ENCODE results near the gene CNTNAP4. TPM values are rescaled to one million over a fixed set of nuclear protein-coding genes. Genes with fewer than 3 reads are reported as not detected.

Gene CNTNAP4
- total RNA-seq, 4 donors from 2014 or later = not detected

DNA sequence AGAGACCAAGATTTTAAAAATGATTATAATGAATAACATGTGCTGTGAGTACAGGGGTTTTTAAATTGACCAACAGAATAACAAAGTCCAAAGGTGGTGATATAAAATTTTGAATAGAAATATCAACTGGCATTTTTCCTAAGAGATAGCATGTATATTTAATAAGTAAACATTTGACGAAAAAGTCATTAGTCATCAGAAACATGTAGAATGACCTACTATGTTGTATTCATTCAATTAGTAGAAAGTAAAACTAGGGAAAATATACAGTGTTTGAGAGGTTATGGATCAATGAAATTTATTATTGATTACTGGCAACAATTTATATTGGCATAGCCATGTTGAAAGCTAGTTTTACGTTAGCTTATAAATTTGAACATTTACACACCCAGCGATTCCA is 30.6 kb upstream of the CNTNAP4 start:
- Histone ChIP-seq H3K9me3 (no peaks in the 10 kb centered on the region), H3K36me3 (no peaks in the 10 kb centered on the region), H3K27ac (no peak overlapping the region), H3K4me1 (no peaks in the 10 kb centered on the region), H3K27me3 (no peaks in the 10 kb centered on the region), H3K4me3 (no peak overlapping the region)
- WGBS, 2 donors (ENCODE audit: low coverage in 1 of 2) = 75 to 78% methylated on average over 3 of the region's 3 CpGs
- intact Hi-C loops (cut with DNase I; ENCODE audit: low total_unique reads) (no loop called here), in situ Hi-C loops (cut with MboI; ENCODE audit: low pct_ligation_motif_present in 1 of 4, low pct_unique_long_range_greater_than_20kb in 1 of 4, low sequenced_read_pairs in 3 of 4) (no loop called here)
- TF ChIP-seq POLR2AphosphoS5 (IDR thresholded peaks at IDR 0.05) = no peak
- TF ChIP-seq EP300 (IDR thresholded peaks at IDR 0.05; ENCODE audit: low read depth) = no peak
- TF ChIP-seq POLR2A (IDR thresholded peaks at IDR 0.05) = no peak
- TF ChIP-seq, protein P1, sequence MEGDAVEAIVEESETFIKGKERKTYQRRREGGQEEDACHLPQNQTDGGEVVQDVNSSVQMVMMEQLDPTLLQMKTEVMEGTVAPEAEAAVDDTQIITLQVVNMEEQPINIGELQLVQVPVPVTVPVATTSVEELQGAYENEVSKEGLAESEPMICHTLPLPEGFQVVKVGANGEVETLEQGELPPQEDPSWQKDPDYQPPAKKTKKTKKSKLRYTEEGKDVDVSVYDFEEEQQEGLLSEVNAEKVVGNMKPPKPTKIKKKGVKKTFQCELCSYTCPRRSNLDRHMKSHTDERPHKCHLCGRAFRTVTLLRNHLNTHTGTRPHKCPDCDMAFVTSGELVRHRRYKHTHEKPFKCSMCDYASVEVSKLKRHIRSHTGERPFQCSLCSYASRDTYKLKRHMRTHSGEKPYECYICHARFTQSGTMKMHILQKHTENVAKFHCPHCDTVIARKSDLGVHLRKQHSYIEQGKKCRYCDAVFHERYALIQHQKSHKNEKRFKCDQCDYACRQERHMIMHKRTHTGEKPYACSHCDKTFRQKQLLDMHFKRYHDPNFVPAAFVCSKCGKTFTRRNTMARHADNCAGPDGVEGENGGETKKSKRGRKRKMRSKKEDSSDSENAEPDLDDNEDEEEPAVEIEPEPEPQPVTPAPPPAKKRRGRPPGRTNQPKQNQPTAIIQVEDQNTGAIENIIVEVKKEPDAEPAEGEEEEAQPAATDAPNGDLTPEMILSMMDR (IDR thresholded peaks at IDR 0.05) = no peak
- no peak for DNase-seq

GRCh38 chr16:76265434-76266045 is 11.7 kb upstream of the CNTNAP4 start:
- Histone ChIP-seq H3K36me3 (no peaks in the 10 kb centered on the region), H3K4me1 (no peaks in the 10 kb centered on the region), H3K27ac (no peak overlapping the region), H3K4me3 (no peak overlapping the region), H3K27me3 (no peaks in the 10 kb centered on the region), H3K9me3 (no peaks in the 10 kb centered on the region)
- in situ Hi-C loops (cut with MboI; ENCODE audit: low pct_ligation_motif_present in 1 of 4, low pct_unique_long_range_greater_than_20kb in 1 of 4, low sequenced_read_pairs in 3 of 4) = no loop called here
- DNase-seq = peak; percentile 28
- no peak for TF ChIP-seq POLR2A (IDR thresholded peaks at IDR 0.05)
- TF ChIP-seq, protein P1 (IDR thresholded peaks at IDR 0.05) = peak in 4 of 5 experiments; percentile 31 to 56 (median 48)
- intact Hi-C loops (cut with DNase I; ENCODE audit: low total_unique reads) = no loop called here
- 0 to 11% methylated on average over 2 of the region's 2 CpGs for WGBS, 2 donors (ENCODE audit: low coverage in 1 of 2)

GRCh38 chr16:76268824-76269223 is 8.4 kb upstream of the CNTNAP4 start:
- H3K4me1 ChIP-seq = no peaks in the 10 kb centered on the region
- no peaks in the 10 kb centered on the region for H3K36me3 ChIP-seq
- H3K27ac ChIP-seq = no peak overlapping the region
- H3K9me3 ChIP-seq = no peaks in the 10 kb centered on the region
- H3K4me3 ChIP-seq = no peak overlapping the region
- no peak for TF ChIP-seq POLR2A (IDR thresholded peaks at IDR 0.05)
- TF ChIP-seq POLR2AphosphoS5 (IDR thresholded peaks at IDR 0.05) = no peak
- TF ChIP-seq, protein P1 (IDR thresholded peaks at IDR 0.05) = no peak
- no peak for TF ChIP-seq EP300 (IDR thresholded peaks at IDR 0.05; ENCODE audit: low read depth)
- in situ Hi-C loops (cut with MboI; ENCODE audit: low pct_ligation_motif_present in 1 of 4, low pct_unique_long_range_greater_than_20kb in 1 of 4, low sequenced_read_pairs in 3 of 4) (no loop called here), intact Hi-C loops (cut with DNase I; ENCODE audit: low total_unique reads) (no loop called here)
- 36 to 89% methylated on average over 1 of the region's 1 CpG for WGBS, 2 donors (ENCODE audit: low coverage in 1 of 2)
- H3K27me3 ChIP-seq = no peaks in the 10 kb centered on the region
- DNase-seq = no peak

DNA sequence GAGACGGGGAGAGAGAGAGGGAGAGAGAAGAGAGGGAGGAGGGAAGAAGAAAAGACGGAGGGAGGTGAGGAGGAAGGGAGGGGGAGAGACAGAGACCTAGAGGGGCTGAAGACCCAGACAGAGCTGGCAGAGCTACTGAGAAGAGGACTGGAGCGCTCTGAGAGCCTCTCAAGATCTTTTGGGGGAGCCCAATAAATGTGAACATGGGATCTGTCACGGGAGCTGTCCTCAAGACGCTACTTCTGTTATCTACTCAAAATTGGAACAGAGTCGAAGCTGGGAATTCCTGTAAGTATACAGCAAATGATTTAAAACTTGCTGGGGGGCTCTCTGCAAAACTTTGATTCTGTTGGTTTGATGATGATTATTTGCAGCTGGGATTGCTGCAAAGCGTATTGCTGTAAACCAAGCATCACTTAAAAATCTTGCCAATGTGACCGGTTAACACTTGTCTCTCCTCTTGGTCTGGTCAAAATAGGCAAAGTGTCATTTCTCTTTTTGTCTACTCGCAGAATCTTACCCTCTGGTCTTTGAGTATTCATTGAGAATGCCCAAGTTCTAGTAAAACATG is 344 bp downstream of the CNTNAP4 start:
- no peak for DNase-seq
- TF ChIP-seq EP300 (IDR thresholded peaks at IDR 0.05; ENCODE audit: low read depth) = no peak
- TF ChIP-seq POLR2AphosphoS5 (IDR thresholded peaks at IDR 0.05) = no peak
- TF ChIP-seq POLR2A (IDR thresholded peaks at IDR 0.05) = no peak
- TF ChIP-seq, protein P1 (IDR thresholded peaks at IDR 0.05) = no peak
- in situ Hi-C loops (cut with MboI; ENCODE audit: low pct_ligation_motif_present in 1 of 4, low pct_unique_long_range_greater_than_20kb in 1 of 4, low sequenced_read_pairs in 3 of 4) (no loop called here), intact Hi-C loops (cut with DNase I; ENCODE audit: low total_unique reads) (no loop called here)
- H3K4me3 ChIP-seq = no peak overlapping the region
- H3K27ac ChIP-seq = no peak overlapping the region
- no peaks in the 10 kb centered on the region for H3K36me3 ChIP-seq
- 35 to 38% methylated on average over 9 of the region's 9 CpGs for WGBS, 2 donors (ENCODE audit: low coverage in 1 of 2)
- H3K9me3 ChIP-seq = no peaks in the 10 kb centered on the region
- H3K4me1 ChIP-seq = no peaks in the 10 kb centered on the region
- H3K27me3 ChIP-seq = no peaks in the 10 kb centered on the region
